Natural killer cell (primary cell): ENCODE measurements around the gene FBXW11. TPM values are rescaled to one million over a fixed set of nuclear protein-coding genes. Genes with fewer than 3 reads are reported as not detected.

Experiments used
- ATAC-seq, 3 donors: fragments of 150-1000 bp in 2 of 3; fragments of 200-7000 bp in 1 of 3; cut with Tn5 transposase; 1 replicate in 1 of 3; 2 replicates in 2 of 3; pipeline ENCODE4 v1.10.0; 2021; ENCODE audit warnings: mild to moderate bottlenecking in 2 of 3, moderate library complexity in 2 of 3
- DNase-seq, 2 donors: peaks; one replicate each; pipeline versions ENCODE4 v3.0.0 to v3.0.0-alpha.2; 2013 to 2021; ENCODE audit warnings: mixed read lengths in 1 of 2
- H3K27ac ChIP-seq: one replicate; pipeline ENCODE4 v1.5.1; 2013; ENCODE audit warnings: mild to moderate bottlenecking, low read length
- H3K27me3 ChIP-seq: one replicate; pipeline ENCODE4 v1.6.1; 2013; ENCODE audit warnings: low read length; ENCODE audit not compliant: control insufficient read depth, insufficient read depth
- H3K36me3 ChIP-seq: one replicate; pipeline ENCODE4 v1.6.1; 2013; ENCODE audit warnings: low read length; ENCODE audit not compliant: control insufficient read depth, insufficient read depth
- H3K4me1 ChIP-seq: one replicate; pipeline ENCODE4 v1.6.1; 2013; ENCODE audit warnings: low read length; ENCODE audit not compliant: control insufficient read depth, insufficient read depth
- H3K4me3 ChIP-seq: one replicate; pipeline ENCODE4 v1.5.1; 2013; ENCODE audit warnings: low read length
- H3K9me3 ChIP-seq: one replicate; pipeline ENCODE4 v1.6.1; 2013; ENCODE audit warnings: low read length; ENCODE audit not compliant: control insufficient read depth, insufficient read depth
- H3K27ac Mint-ChIP-seq, 2 donors: one replicate each; pipeline ENCODE4 v1.8.0; 2022; ENCODE audit warnings: mild to moderate bottlenecking in 2 of 2, mixed read lengths in 2 of 2, moderate library complexity in 1 of 2
- H3K27me3 Mint-ChIP-seq, 2 donors: one replicate each; pipeline ENCODE4 v1.8.0; 2022; ENCODE audit warnings: low read depth in 2 of 2, mixed read lengths in 2 of 2
- H3K36me3 Mint-ChIP-seq: one replicate; pipeline ENCODE4 v1.8.0; 2022; ENCODE audit warnings: mixed read lengths
- H3K4me1 Mint-ChIP-seq, 2 donors: one replicate each; pipeline ENCODE4 v1.8.0; 2022; ENCODE audit warnings: mixed read lengths in 2 of 2
- H3K4me3 Mint-ChIP-seq: one replicate; pipeline ENCODE4 v1.8.0; 2022; ENCODE audit warnings: mild to moderate bottlenecking, moderate library complexity, mixed read lengths
- H3K9me3 Mint-ChIP-seq, 2 donors: one replicate each; pipeline ENCODE4 v1.8.0; 2022; ENCODE audit warnings: mixed read lengths in 2 of 2
- CTCF ChIP-seq: fragments of 200-600 bp; IDR thresholded peaks from one replicate; pipeline ENCODE4 v1.8.0; 2022; ENCODE audit warnings: antibody characterized with exemption
- WGBS: methylation state at CpG from one replicate; pipeline ENCODE4 v1.1.7; 2013; ENCODE audit warnings: missing lambda C conversion rate; ENCODE audit not compliant: insufficient coverage; 5-methylcytosine and 5-hydroxymethylcytosine counted together
- intact Hi-C: fragments of 100-400 bp; cut with micrococcal nuclease; formaldehyde crosslinking; loops from one replicate; pipeline ENCODE4 v1.14.2; 2022
- total RNA-seq, 4 donors: library from RNA; stranded (reverse); fragments of 120-200 nt in 1 of 4; gene quantifications; one replicate each; pipeline versions ENCODE4 v1.2.3 to v1.2.4, GENCODE V29; 2013 to 2022

FBXW11 gene
- total RNA-seq, 3 donors from 2014 or later (not counting 1 experiment from before 2014, with no cell fraction given), result 26.7 to 40.3 (median 39.5) TPM

- H3K4me3 Mint-ChIP-seq, result no peak overlapping the region
- Histone ChIP-seq H3K36me3 (no peaks in the 10 kb centered on the region), H3K27me3 (no peaks in the 10 kb centered on the region), H3K4me3 (no peak overlapping the region), H3K9me3 (no peaks in the 10 kb centered on the region), H3K27ac (no peak overlapping the region), H3K4me1 (no peaks in the 10 kb centered on the region)
- no peaks in the 10 kb centered on the region for H3K4me1 Mint-ChIP-seq
- no peaks in the 10 kb centered on the region for H3K9me3 Mint-ChIP-seq
- 89% methylated on average over 2 of the region's 2 CpGs for WGBS
- no peak for TF ChIP-seq CTCF
- no peak for DNase-seq
- H3K27ac Mint-ChIP-seq, result no peak overlapping the region
- ATAC-seq, result no peak
- no peaks in the 10 kb centered on the region for H3K27me3 Mint-ChIP-seq
- H3K36me3 Mint-ChIP-seq, result no peaks in the 10 kb centered on the region
- intact Hi-C loops, result no loop called here
Observed at GRCh38 chr5:171832775-171833174, 173.7 kb downstream of the FBXW11 start.

- Mint-ChIP-seq H3K4me1 (no peaks in the 10 kb centered on the region), H3K27ac (no peak overlapping the region), H3K9me3 (no peaks in the 10 kb centered on the region), H3K36me3 (no peaks in the 10 kb centered on the region), H3K27me3 (no peaks in the 10 kb centered on the region), H3K4me3 (no peak overlapping the region)
- H3K27me3 ChIP-seq, result no peaks in the 10 kb centered on the region
- H3K4me3 ChIP-seq, result no peak overlapping the region
- no peak for ATAC-seq
- intact Hi-C loops, result no loop called here
- no peaks in the 10 kb centered on the region for H3K4me1 ChIP-seq
- no peak for TF ChIP-seq CTCF
- H3K36me3 ChIP-seq, result no peaks in the 10 kb centered on the region
- no peak for DNase-seq
- no peak overlapping the region for H3K27ac ChIP-seq
- WGBS, result 100% methylated on average over 1 of the region's 1 CpG
- H3K9me3 ChIP-seq, result no peaks in the 10 kb centered on the region
Observed at GRCh38 chr5:171830686-171831085, 175.8 kb downstream of the FBXW11 start.

- H3K9me3 Mint-ChIP-seq, result no peaks in the 10 kb centered on the region
- no peak overlapping the region for H3K27ac ChIP-seq
- no peaks in the 10 kb centered on the region for H3K27me3 ChIP-seq
- WGBS, result 97% methylated on average over 8 of the region's 9 CpGs
- no peak overlapping the region for H3K4me3 ChIP-seq
- H3K4me1 Mint-ChIP-seq, result no peaks in the 10 kb centered on the region
- H3K4me3 Mint-ChIP-seq, result no peak overlapping the region
- intact Hi-C loops, result no loop called here
- no peaks in the 10 kb centered on the region for H3K36me3 Mint-ChIP-seq
- H3K36me3 ChIP-seq, result no peaks in the 10 kb centered on the region
- TF ChIP-seq CTCF, result no peak
- H3K9me3 ChIP-seq, result no peaks in the 10 kb centered on the region
- DNase-seq, result no peak
- peaks cover 0 to 2% of the 10 kb centered on the region in 2 donors for H3K27me3 Mint-ChIP-seq
- H3K27ac Mint-ChIP-seq, result no peak overlapping the region
- H3K4me1 ChIP-seq, result no peaks in the 10 kb centered on the region
- no peak for ATAC-seq
Observed at GRCh38 chr5:171827162-171827561, 179.3 kb downstream of the FBXW11 start.

- Mint-ChIP-seq H3K4me1 (no peaks in the 10 kb centered on the region), H3K36me3 (no peaks in the 10 kb centered on the region), H3K27me3 (peaks cover 0 to 2% of the 10 kb centered on the region in 2 donors), H3K27ac (no peak overlapping the region), H3K9me3 (no peaks in the 10 kb centered on the region), H3K4me3 (no peak overlapping the region)
- DNase-seq (no peak), ATAC-seq (no peak)
- no peaks in the 10 kb centered on the region for H3K4me1 ChIP-seq
- TF ChIP-seq CTCF, result no peak
- no peaks in the 10 kb centered on the region for H3K9me3 ChIP-seq
- H3K27ac ChIP-seq, result no peak overlapping the region
- no peaks in the 10 kb centered on the region for H3K36me3 ChIP-seq
- 97% methylated on average over 5 of the region's 5 CpGs for WGBS
- no peaks in the 10 kb centered on the region for H3K27me3 ChIP-seq
- no peak overlapping the region for H3K4me3 ChIP-seq
- intact Hi-C loops, result no loop called here
Observed at GRCh38 chr5:171826132-171826531, 180.3 kb downstream of the FBXW11 start.
